HepG2 (cell line): ENCODE data around the gene HAUS2. TPM values are rescaled to one million over a fixed set of nuclear protein-coding genes. Genes with fewer than 3 reads are reported as not detected.

ENCODE experiments used
- CENPT ChIP-seq: sonication (generic); formaldehyde crosslinking; IDR thresholded peaks from 2 replicates; pipeline ENCODE4 v1.8.0; 2022; ENCODE audit warnings: low read depth, mild to moderate bottlenecking, moderate library complexity, missing genetic modification reagents
- GABPB1 ChIP-seq: IDR thresholded peaks from 2 replicates; pipeline ENCODE4 v1.6.1; 2016; ENCODE audit warnings: mild to moderate bottlenecking, missing genetic modification reagents, moderate library complexity, missing compliant biosample characterization
- GLI4 ChIP-seq: sonication (generic); formaldehyde crosslinking; IDR thresholded peaks from 2 replicates; pipeline ENCODE4 v1.5.1; 2020; ENCODE audit warnings: missing genetic modification reagents, mild to moderate bottlenecking, moderate library complexity, borderline replicate concordance
- HOXA5 ChIP-seq: sonication (generic); formaldehyde crosslinking; IDR thresholded peaks from 2 replicates; pipeline ENCODE4 v1.4.0; 2020; ENCODE audit warnings: missing genetic modification reagents
- NBN ChIP-seq: fragments of 450-650 bp; conservative IDR thresholded peaks from 2 replicates; pipeline ENCODE4 v1.6.1; 2017
- RXRB ChIP-seq: IDR thresholded peaks from 2 replicates; pipeline ENCODE4 v1.6.1; 2016; ENCODE audit warnings: borderline replicate concordance, missing genetic modification reagents, missing compliant biosample characterization
- SATB2 ChIP-seq: sonication (generic); formaldehyde crosslinking; IDR thresholded peaks from 2 replicates; pipeline ENCODE4 v1.5.0; 2020; ENCODE audit warnings: missing genetic modification reagents
- STAT5B ChIP-seq: sonication (generic); formaldehyde crosslinking; IDR thresholded peaks from 2 replicates; pipeline ENCODE4 v1.4.0; 2020; ENCODE audit warnings: missing genetic modification reagents
- TRIM24 ChIP-seq: sonication (generic); formaldehyde crosslinking; IDR thresholded peaks from 2 replicates; pipeline ENCODE4 v1.8.0; 2022; ENCODE audit warnings: mild to moderate bottlenecking, missing genetic modification reagents
- ZFP36L1 ChIP-seq: sonication (generic); formaldehyde crosslinking; IDR thresholded peaks from 2 replicates; pipeline ENCODE4 v1.8.0; 2022; ENCODE audit warnings: mild to moderate bottlenecking, missing genetic modification reagents, moderate library complexity
- ZFP37 ChIP-seq: sonication (generic); formaldehyde crosslinking; IDR thresholded peaks from 2 replicates; pipeline ENCODE4 v1.4.0; 2020; ENCODE audit warnings: missing genetic modification reagents, borderline replicate concordance
- ZNF235 ChIP-seq: sonication (generic); formaldehyde crosslinking; IDR thresholded peaks from 2 replicates; pipeline ENCODE4 v1.8.1; 2023; ENCODE audit warnings: mild to moderate bottlenecking, missing genetic modification reagents, borderline replicate concordance
- ZNF263 ChIP-seq: sonication (generic); formaldehyde crosslinking; IDR thresholded peaks from 2 replicates; pipeline ENCODE4 v1.4.0; 2020; ENCODE audit warnings: missing genetic modification reagents
- ZNF432 ChIP-seq: sonication (generic); formaldehyde crosslinking; IDR thresholded peaks from 2 replicates; pipeline ENCODE4 v1.5.0; 2020; ENCODE audit warnings: missing genetic modification reagents, mild to moderate bottlenecking, borderline replicate concordance
- ZNF891 ChIP-seq: sonication (generic); formaldehyde crosslinking; IDR thresholded peaks from 2 replicates; pipeline ENCODE4 v1.5.0; 2020; ENCODE audit warnings: mild to moderate bottlenecking, missing genetic modification reagents
- polyA plus RNA-seq, 8 experiments: library from polyadenylated mRNA; depleted of rRNA in 3 of 8; stranded (reverse) in 7 of 8; unstranded in 1 of 8; fragments of >200 nt; fragmentation: Illumina TruSeq in 4 of 8; extraction: Trizol in 4 of 8; gene quantifications; 2 replicates each; pipeline versions ENCODE4 v1.2.1 to v1.2.3, GENCODE V29; 2011 to 2016; ENCODE audit warnings: low read depth in 4 of 8, missing spikeins in 1 of 8, mixed read lengths in 1 of 8; ENCODE audit not compliant: insufficient read depth in 1 of 8
- total RNA-seq, 5 experiments: library from RNA; depleted of rRNA; stranded (reverse); fragments of >200 nt; fragmentation: Illumina TruSeq; extraction: Trizol; gene quantifications; 2 replicates each; pipeline ENCODE4 v1.2.3, GENCODE V29; 2016; ENCODE audit warnings: low read depth in 1 of 5
- TF ChIP-seq, protein P1 (sequence below): sonication (generic); formaldehyde crosslinking; IDR thresholded peaks from 2 replicates; pipeline ENCODE4 v1.5.0; 2020; ENCODE audit warnings: missing genetic modification reagents
- TF ChIP-seq, protein P2 (sequence below): sonication (generic); formaldehyde crosslinking; IDR thresholded peaks from 2 replicates; pipeline ENCODE4 v1.4.0; 2020; ENCODE audit warnings: missing genetic modification reagents
- TF ChIP-seq, protein P3 (sequence below): sonication (generic); formaldehyde crosslinking; IDR thresholded peaks from 2 replicates; pipeline ENCODE4 v1.5.1; 2020; ENCODE audit warnings: mild to moderate bottlenecking, missing genetic modification reagents, borderline replicate concordance
- TF ChIP-seq, protein P4 (sequence below): IDR thresholded peaks from 2 replicates; pipeline ENCODE4 v1.6.1; 2016; ENCODE audit warnings: low read depth, control low read depth

The HAUS2 gene
- total and polyA plus RNA-seq, 2 of the 13 experiments (the other 11 are each of a cell fraction or from before 2014, with no cell fraction given): 11.6 to 32.9 TPM

DNA sequence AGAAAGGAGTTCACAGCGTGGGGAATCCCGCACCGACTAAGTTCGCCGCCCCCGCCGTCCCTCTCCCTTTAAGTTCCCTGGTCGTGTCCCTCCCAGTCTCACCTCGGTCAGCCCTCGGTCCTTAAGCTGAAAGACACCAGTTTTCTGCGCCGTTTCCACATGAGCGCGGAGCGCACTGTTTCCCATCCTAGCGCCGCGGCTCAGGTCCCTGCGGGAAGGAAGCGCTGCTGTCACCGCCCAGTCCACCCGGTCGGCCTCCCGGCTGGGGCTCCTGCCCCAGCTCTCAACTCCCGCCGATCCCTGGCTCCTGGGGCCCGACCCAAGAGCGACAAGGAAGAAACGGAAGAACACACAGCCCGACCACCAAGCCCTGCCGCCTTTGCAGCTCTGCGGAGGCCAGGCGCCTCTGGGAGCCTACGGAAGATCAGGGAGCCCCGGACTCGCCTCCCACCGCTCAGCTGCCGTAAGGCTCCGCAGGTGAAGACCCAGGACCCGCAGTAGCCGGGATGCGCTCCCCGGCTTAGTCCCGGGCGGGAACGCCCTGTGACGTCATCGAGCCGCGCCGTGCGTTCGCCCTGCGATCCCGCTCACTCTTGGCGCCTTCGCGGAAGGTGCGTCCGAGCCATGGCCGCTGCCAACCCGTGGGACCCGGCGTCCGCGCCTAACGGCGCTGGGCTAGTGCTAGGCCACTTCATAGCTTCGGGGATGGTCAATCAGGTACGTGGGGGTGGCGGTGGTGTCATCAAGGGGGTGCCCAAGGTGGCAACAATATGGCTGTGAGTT is at the start of gene HAUS2, which contains the start of gene LRRC57 (continued):
- peak; percentile 45; the same call in 1 of the 2 replicates for TF ChIP-seq ZNF263 (CRISPR knock-in tag)
- no peak for TF ChIP-seq STAT5B (CRISPR knock-in tag)
- TF ChIP-seq TRIM24 (CRISPR knock-in tag): no peak
- peak; percentile 46; the same call in 1 of the 2 replicates for TF ChIP-seq ZFP36L1 (CRISPR knock-in tag)
- peak; percentile 89 for TF ChIP-seq GABPB1 (CRISPR knock-in tag)
- TF ChIP-seq HOXA5: peak; percentile 75; the same call in 1 of the 2 replicates
- TF ChIP-seq, protein P1, sequence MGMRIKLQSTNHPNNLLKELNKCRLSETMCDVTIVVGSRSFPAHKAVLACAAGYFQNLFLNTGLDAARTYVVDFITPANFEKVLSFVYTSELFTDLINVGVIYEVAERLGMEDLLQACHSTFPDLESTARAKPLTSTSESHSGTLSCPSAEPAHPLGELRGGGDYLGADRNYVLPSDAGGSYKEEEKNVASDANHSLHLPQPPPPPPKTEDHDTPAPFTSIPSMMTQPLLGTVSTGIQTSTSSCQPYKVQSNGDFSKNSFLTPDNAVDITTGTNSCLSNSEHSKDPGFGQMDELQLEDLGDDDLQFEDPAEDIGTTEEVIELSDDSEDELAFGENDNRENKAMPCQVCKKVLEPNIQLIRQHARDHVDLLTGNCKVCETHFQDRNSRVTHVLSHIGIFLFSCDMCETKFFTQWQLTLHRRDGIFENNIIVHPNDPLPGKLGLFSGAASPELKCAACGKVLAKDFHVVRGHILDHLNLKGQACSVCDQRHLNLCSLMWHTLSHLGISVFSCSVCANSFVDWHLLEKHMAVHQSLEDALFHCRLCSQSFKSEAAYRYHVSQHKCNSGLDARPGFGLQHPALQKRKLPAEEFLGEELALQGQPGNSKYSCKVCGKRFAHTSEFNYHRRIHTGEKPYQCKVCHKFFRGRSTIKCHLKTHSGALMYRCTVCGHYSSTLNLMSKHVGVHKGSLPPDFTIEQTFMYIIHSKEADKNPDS: no peak
- TF ChIP-seq, protein P2, sequence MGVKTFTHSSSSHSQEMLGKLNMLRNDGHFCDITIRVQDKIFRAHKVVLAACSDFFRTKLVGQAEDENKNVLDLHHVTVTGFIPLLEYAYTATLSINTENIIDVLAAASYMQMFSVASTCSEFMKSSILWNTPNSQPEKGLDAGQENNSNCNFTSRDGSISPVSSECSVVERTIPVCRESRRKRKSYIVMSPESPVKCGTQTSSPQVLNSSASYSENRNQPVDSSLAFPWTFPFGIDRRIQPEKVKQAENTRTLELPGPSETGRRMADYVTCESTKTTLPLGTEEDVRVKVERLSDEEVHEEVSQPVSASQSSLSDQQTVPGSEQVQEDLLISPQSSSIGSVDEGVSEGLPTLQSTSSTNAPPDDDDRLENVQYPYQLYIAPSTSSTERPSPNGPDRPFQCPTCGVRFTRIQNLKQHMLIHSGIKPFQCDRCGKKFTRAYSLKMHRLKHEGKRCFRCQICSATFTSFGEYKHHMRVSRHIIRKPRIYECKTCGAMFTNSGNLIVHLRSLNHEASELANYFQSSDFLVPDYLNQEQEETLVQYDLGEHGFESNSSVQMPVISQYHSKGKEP (CRISPR knock-in tag): peak; percentile 87; the same call in 1 of the 2 replicates
- TF ChIP-seq ZNF432 (CRISPR knock-in tag): no peak
- no peak; the same call in 1 of the 2 replicates for TF ChIP-seq ZNF235 (CRISPR knock-in tag)
- TF ChIP-seq, protein P3, sequence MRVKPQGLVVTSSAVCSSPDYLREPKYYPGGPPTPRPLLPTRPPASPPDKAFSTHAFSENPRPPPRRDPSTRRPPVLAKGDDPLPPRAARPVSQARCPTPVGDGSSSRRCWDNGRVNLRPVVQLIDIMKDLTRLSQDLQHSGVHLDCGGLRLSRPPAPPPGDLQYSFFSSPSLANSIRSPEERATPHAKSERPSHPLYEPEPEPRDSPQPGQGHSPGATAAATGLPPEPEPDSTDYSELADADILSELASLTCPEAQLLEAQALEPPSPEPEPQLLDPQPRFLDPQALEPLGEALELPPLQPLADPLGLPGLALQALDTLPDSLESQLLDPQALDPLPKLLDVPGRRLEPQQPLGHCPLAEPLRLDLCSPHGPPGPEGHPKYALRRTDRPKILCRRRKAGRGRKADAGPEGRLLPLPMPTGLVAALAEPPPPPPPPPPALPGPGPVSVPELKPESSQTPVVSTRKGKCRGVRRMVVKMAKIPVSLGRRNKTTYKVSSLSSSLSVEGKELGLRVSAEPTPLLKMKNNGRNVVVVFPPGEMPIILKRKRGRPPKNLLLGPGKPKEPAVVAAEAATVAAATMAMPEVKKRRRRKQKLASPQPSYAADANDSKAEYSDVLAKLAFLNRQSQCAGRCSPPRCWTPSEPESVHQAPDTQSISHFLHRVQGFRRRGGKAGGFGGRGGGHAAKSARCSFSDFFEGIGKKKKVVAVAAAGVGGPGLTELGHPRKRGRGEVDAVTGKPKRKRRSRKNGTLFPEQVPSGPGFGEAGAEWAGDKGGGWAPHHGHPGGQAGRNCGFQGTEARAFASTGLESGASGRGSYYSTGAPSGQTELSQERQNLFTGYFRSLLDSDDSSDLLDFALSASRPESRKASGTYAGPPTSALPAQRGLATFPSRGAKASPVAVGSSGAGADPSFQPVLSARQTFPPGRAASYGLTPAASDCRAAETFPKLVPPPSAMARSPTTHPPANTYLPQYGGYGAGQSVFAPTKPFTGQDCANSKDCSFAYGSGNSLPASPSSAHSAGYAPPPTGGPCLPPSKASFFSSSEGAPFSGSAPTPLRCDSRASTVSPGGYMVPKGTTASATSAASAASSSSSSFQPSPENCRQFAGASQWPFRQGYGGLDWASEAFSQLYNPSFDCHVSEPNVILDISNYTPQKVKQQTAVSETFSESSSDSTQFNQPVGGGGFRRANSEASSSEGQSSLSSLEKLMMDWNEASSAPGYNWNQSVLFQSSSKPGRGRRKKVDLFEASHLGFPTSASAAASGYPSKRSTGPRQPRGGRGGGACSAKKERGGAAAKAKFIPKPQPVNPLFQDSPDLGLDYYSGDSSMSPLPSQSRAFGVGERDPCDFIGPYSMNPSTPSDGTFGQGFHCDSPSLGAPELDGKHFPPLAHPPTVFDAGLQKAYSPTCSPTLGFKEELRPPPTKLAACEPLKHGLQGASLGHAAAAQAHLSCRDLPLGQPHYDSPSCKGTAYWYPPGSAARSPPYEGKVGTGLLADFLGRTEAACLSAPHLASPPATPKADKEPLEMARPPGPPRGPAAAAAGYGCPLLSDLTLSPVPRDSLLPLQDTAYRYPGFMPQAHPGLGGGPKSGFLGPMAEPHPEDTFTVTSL: 0 out of 2 replicates have a peak, but pooled peaks have one; percentile 59
- no peak for TF ChIP-seq SATB2 (CRISPR knock-in tag)
- TF ChIP-seq ZFP37 (CRISPR knock-in tag): no peak
- peak; percentile 49; the same call in 1 of the 2 replicates for TF ChIP-seq RXRB
- no peak for TF ChIP-seq NBN
- TF ChIP-seq, protein P4, sequence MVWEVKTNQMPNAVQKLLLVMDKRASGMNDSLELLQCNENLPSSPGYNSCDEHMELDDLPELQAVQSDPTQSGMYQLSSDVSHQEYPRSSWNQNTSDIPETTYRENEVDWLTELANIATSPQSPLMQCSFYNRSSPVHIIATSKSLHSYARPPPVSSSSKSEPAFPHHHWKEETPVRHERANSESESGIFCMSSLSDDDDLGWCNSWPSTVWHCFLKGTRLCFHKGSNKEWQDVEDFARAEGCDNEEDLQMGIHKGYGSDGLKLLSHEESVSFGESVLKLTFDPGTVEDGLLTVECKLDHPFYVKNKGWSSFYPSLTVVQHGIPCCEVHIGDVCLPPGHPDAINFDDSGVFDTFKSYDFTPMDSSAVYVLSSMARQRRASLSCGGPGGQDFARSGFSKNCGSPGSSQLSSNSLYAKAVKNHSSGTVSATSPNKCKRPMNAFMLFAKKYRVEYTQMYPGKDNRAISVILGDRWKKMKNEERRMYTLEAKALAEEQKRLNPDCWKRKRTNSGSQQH (CRISPR knock-in tag): peak; percentile 81
- no peak for TF ChIP-seq CENPT (CRISPR knock-in tag)
- peak; percentile 65 for TF ChIP-seq ZNF891 (CRISPR knock-in tag)
- TF ChIP-seq GLI4: 0 out of 2 replicates have a peak, but pooled peaks have one; percentile 37
